Kidney epithelial cell (primary cell): ENCODE measurements around the gene RPL5. TPM values are rescaled to one million over a fixed set of nuclear protein-coding genes. Genes with fewer than 3 reads are reported as not detected.

ENCODE experiments used
- DNase-seq: peaks from one replicate; pipeline ENCODE4 v3.0.0-alpha.2; 2010; ENCODE audit warnings: low read depth
- H3K27me3 ChIP-seq: 2 replicates; pipeline ENCODE4 v1.6.0; 2011; ENCODE audit warnings: low read length; ENCODE audit not compliant: control insufficient read depth, insufficient read depth
- H3K36me3 ChIP-seq: 2 replicates; pipeline ENCODE4 v1.5.1; 2011; ENCODE audit warnings: low read length; ENCODE audit not compliant: control insufficient read depth, insufficient read depth
- H3K4me3 ChIP-seq: 2 replicates; pipeline ENCODE4 v1.5.1; 2011; ENCODE audit warnings: low read depth, mild to moderate bottlenecking, control low read depth, low read length
- CTCF ChIP-seq: IDR thresholded peaks from 2 replicates; pipeline ENCODE4 v1.5.1; 2011; ENCODE audit warnings: mild to moderate bottlenecking, moderate library complexity, low read length, control low read depth, inconsistent platforms; ENCODE audit not compliant: insufficient read depth, poor library complexity, severe bottlenecking
- total RNA-seq: library from RNA; depleted of rRNA; stranded (reverse); fragments of >200 nt; gene quantifications from 2 replicates; pipeline ENCODE4 v1.2.3, GENCODE V29; 2015

The RPL5 gene
- total RNA-seq, 1 donor from 2014 or later = 2,606 TPM

- Histone ChIP-seq H3K27me3 (no peaks in the 10 kb centered on the region), H3K4me3 (no peak overlapping the region), H3K36me3 (no peaks in the 10 kb centered on the region)
- TF ChIP-seq CTCF = no peak
- DNase-seq = no peak
Measured at GRCh38 chr1:92884195-92884594, 52.4 kb downstream of the RPL5 start.

- TF ChIP-seq CTCF = no peak
- Histone ChIP-seq H3K4me3 (no peak overlapping the region), H3K36me3 (no peaks in the 10 kb centered on the region), H3K27me3 (no peaks in the 10 kb centered on the region)
- no peak for DNase-seq
Measured at GRCh38 chr1:92886886-92887419, 55.1 kb downstream of the RPL5 start.

- Histone ChIP-seq H3K4me3 (no peak overlapping the region), H3K36me3 (no peaks in the 10 kb centered on the region), H3K27me3 (no peaks in the 10 kb centered on the region)
- TF ChIP-seq CTCF = no peak
- no peak for DNase-seq
Measured at GRCh38 chr1:92887465-92887864, 55.6 kb downstream of the RPL5 start.

Other genes with a start within 250 kb of the RPL5 start
- gene EVI5, start 46.9 kb upstream of the RPL5 start, total RNA-seq = 16.8 and 17.4 TPM in 2 replicates
- 1.6 and 1.8 TPM in 2 replicates for gene DIPK1A, start 129.4 kb downstream of the RPL5 start, total RNA-seq
- gene MTF2, start 247.2 kb downstream of the RPL5 start, total RNA-seq = 18.1 and 24.6 TPM in 2 replicates